ENCODE measurements around the gene STT3B. TPM values are rescaled to one million over a fixed set of nuclear protein-coding genes. Genes with fewer than 3 reads are reported as not detected.
A peak's percentile ranks its signal among the peaks of the same experiment; 100 is the strongest.

STT3B gene
- total RNA-seq, 3 donors from 2014 or later: 86.0 to 118 (median 94.3) TPM

DNA sequence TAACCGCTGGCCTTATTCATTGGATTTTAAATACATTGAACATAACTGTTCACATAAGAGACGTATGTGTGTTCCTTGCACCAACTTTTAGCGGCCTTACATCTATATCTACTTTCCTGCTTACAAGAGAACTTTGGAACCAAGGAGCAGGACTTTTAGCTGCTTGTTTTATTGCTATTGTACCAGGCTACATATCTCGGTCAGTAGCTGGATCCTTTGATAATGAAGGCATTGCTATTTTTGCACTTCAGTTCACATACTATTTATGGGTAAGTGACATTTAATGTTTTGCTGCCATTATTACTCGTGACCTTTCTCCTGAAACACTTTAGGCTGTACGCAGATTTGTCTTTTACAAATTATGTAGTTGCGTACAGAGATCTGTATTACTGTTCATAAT is 47.1 kb downstream of the STT3B start:
- Histone ChIP-seq H3K4me3 (no peak overlapping the region), H3K36me3 (ENCODE audit: low read depth) (no peaks in the 10 kb centered on the region), H3K4me1 (ENCODE audit: low read depth) (no peaks in the 10 kb centered on the region), H3K9me3 (no peaks in the 10 kb centered on the region)
- no peak for DNase-seq
- ATAC-seq: peak; percentile 71
- intact Hi-C loops (cut with DNase I, micrococcal nuclease): no loop called here
- TF ChIP-seq, protein P1, sequence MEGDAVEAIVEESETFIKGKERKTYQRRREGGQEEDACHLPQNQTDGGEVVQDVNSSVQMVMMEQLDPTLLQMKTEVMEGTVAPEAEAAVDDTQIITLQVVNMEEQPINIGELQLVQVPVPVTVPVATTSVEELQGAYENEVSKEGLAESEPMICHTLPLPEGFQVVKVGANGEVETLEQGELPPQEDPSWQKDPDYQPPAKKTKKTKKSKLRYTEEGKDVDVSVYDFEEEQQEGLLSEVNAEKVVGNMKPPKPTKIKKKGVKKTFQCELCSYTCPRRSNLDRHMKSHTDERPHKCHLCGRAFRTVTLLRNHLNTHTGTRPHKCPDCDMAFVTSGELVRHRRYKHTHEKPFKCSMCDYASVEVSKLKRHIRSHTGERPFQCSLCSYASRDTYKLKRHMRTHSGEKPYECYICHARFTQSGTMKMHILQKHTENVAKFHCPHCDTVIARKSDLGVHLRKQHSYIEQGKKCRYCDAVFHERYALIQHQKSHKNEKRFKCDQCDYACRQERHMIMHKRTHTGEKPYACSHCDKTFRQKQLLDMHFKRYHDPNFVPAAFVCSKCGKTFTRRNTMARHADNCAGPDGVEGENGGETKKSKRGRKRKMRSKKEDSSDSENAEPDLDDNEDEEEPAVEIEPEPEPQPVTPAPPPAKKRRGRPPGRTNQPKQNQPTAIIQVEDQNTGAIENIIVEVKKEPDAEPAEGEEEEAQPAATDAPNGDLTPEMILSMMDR (IDR thresholded peaks at IDR 0.05): no peak

DNA sequence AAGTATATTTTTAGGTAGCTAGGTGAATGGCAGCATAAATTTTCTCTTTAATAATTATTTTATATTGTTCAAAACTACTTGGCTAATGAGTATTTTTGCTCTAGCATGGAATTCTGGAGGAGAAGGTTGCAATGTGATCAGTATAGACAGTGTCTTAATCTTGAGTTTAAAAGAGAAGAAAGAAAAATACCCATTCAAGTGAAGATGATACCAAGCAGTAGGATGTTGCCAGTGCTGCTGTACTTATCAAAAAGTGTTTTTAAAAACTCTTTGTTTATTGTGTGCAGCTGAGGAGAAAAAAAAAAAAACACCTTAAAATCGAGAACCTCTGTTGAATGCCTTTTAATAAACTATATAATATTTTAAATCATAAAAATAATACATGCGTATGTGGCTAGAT is 47.9 kb downstream of the STT3B start:
- TF ChIP-seq, protein P1 (IDR thresholded peaks at IDR 0.05): no peak
- intact Hi-C loops (cut with DNase I, micrococcal nuclease): no loop called here

DNA sequence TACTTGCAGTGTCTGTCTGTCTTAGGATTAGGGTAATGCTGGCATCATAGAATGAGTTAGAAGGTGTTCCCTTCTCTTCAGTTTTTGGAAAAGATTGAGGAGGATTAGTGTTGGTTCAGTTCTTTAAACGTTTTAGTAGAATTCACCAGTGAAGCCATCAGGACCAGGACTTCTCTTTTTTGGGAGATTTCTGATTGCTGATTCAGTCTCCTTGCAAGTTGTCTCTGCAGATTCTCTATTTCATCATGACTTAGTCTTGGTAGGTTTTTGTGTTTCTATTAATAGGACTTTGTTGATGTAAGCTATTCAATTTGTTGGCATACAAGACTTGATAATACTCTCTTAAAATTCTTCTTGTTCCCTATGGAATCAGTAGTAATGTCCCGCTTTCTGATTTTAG is 48.9 kb downstream of the STT3B start:
- intact Hi-C loops (cut with DNase I, micrococcal nuclease): no loop called here
- TF ChIP-seq, protein P1 (IDR thresholded peaks at IDR 0.05): no peak
- ATAC-seq (no peak), DNase-seq (no peak)
- Histone ChIP-seq H3K4me3 (no peak overlapping the region), H3K4me1 (ENCODE audit: low read depth) (no peaks in the 10 kb centered on the region), H3K36me3 (ENCODE audit: low read depth) (no peaks in the 10 kb centered on the region), H3K9me3 (no peaks in the 10 kb centered on the region)

More for the DNA sequence above, 47.9 kb downstream of the STT3B start:
- Histone ChIP-seq H3K36me3 (ENCODE audit: low read depth) (no peaks in the 10 kb centered on the region), H3K9me3 (no peaks in the 10 kb centered on the region), H3K4me3 (no peak overlapping the region), H3K4me1 (ENCODE audit: low read depth) (no peaks in the 10 kb centered on the region)
- ATAC-seq (no peak), DNase-seq (no peak)

DNA sequence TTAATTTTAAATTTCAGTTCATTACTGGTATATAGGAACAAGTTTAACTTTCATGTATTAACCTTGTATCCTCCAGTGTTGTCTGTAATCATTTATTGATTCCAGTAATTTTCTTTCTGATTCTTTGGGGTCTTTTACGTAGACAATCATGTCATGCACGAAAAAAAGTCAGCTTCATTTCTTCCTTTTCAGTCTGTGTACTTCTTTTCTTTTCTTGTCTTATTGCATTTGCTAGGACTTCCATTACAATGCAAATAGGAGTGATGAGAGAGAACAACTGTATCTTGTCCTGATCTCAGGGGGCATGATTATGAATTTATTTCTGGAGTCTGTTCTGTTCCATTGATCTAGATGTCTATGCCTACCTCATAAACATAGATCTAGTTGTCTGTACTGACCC is 56.5 kb downstream of the STT3B start:
- ATAC-seq: no peak
- H3K4me3 ChIP-seq: no peak overlapping the region
- no peak for DNase-seq
- no peaks in the 10 kb centered on the region for H3K4me1 ChIP-seq (ENCODE audit: low read depth)
- H3K36me3 ChIP-seq (ENCODE audit: low read depth): no peaks in the 10 kb centered on the region
- TF ChIP-seq, protein P1 (IDR thresholded peaks at IDR 0.05): no peak
- peaks cover 7% of the 10 kb centered on the region for H3K9me3 ChIP-seq
- intact Hi-C loops (cut with DNase I, micrococcal nuclease): no loop called here

DNA sequence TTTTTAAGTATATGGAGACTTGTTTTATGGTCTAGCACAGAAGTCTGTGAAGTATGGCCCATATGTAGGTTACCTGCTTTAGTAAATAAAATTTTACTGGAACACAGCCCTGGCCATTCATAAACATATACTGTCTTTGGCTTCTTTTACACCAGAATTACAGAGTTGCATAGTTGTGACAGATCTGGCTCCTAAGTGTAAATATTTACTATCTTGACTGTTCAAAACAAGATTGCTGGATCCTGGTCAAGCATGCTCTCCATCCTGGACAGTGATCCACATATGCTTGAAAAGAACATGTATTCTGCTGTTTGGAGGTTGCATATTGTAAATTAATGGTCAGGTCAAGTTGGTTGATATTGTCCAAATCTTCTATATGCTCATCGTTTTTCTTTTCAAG is 57.9 kb downstream of the STT3B start:
- H3K4me1 ChIP-seq (ENCODE audit: low read depth): no peaks in the 10 kb centered on the region
- ATAC-seq: no peak
- no peak overlapping the region for H3K4me3 ChIP-seq
- no peaks in the 10 kb centered on the region for H3K36me3 ChIP-seq (ENCODE audit: low read depth)
- H3K9me3 ChIP-seq: peaks cover 7% of the 10 kb centered on the region
- TF ChIP-seq, protein P1 (IDR thresholded peaks at IDR 0.05): no peak
- DNase-seq: no peak
- intact Hi-C loops (cut with DNase I, micrococcal nuclease): no loop called here

DNA sequence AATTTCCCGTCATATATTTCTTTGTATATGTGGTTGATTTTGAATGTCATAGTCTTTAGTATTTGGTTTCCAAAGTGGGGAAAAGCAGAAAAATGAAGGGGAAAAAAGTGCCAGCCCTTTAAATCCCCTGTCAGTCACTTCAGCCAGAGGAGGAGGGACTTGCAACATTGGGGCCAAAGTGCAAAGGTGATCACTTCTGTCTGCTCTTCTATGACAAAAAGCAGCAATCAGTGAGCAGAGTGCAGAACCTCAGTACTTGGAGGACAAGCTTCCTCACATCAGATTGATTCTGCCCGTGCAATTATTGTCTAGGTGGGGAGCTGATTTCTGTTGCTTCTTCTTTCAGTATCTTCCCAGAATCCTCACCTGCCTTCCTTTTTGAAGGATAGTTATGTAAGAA is 60.0 kb downstream of the STT3B start:
- Histone ChIP-seq H3K9me3 (peaks cover 7% of the 10 kb centered on the region), H3K4me1 (ENCODE audit: low read depth) (no peaks in the 10 kb centered on the region), H3K4me3 (no peak overlapping the region), H3K36me3 (ENCODE audit: low read depth) (no peaks in the 10 kb centered on the region)
- ATAC-seq: peak; percentile 77
- intact Hi-C loops (cut with DNase I, micrococcal nuclease): no loop called here
- peak in 1 of 3 donors; percentile 31 for DNase-seq
- TF ChIP-seq, protein P1 (IDR thresholded peaks at IDR 0.05): no peak

Measured in mucosa of descending colon (tissue), 3 donors.